K562 (cell line): ENCODE results near the gene SYNGR4. TPM values are rescaled to one million over a fixed set of nuclear protein-coding genes. Genes with fewer than 3 reads are reported as not detected.

Source experiments
- ATAC-seq: fragments of 200-7000 bp; cut with Tn5 transposase; 3 replicates; pipeline ENCODE4 v1.9.1; 2020; ENCODE audit warnings: moderate library complexity
- BruUV-seq: library from RNA; stranded (reverse); fragments of 400-500 nt; replicated peaks from 2 replicates; lab custom pipeline; 2021; lab: Mats Ljungman, UMichigan
- CTCF ChIA-PET: fragments of 300-600 bp; formaldehyde crosslinking; extraction: SDS; loops from one replicate; lab custom pipeline; 2021; ENCODE audit warnings: low intra/inter-chr PET ratio; lab: Yijun Ruan, JAX
- POLR2A ChIA-PET: fragments of 300-600, 350-650 bp; sonication (Branson Sonifier 250); formaldehyde crosslinking; extraction: SDS; loops from one replicate; lab custom pipeline; 2021; ENCODE audit warnings: antibody characterized with exemption, inconsistent platforms; lab: Yijun Ruan, JAX
- DNase-seq, 4 experiments: peaks; one replicate each; pipeline versions ENCODE4 v3.0.0 to v3.0.0-alpha.2; 2011 to 2018; ENCODE audit warnings: low spot score in 3 of 4, mixed read lengths in 3 of 4; ENCODE audit errors: extremely low read depth in 1 of 4
- FAIRE-seq: peaks from 2 replicates; lab custom pipeline; 2011; peaks lifted over from hg19 to GRCh38; lab: Jason Lieb, UNC
- H2AFZ ChIP-seq: 2 replicates; pipeline ENCODE4 v1.6.0; 2011; ENCODE audit warnings: low read depth, low read length, control low read depth, inconsistent platforms
- H3K27ac ChIP-seq: fragments of 200-600 bp; 3 replicates; pipeline ENCODE4 v1.8.0; 2011; ENCODE audit warnings: low read depth, mild to moderate bottlenecking, control low read depth, inconsistent platforms, low read length, moderate library complexity, mixed read lengths; ENCODE audit errors: extremely low read depth
- H3K27me3 ChIP-seq, 2 experiments: fragments of 300-600 bp in 1 of 2; 2 replicates in 1 of 2; 3 replicates in 1 of 2; pipeline versions ENCODE4 v1.6.0 to v1.8.0; 2011; ENCODE audit warnings: inconsistent platforms in 2 of 2, low read length in 2 of 2, mild to moderate bottlenecking in 1 of 2, mixed read lengths in 1 of 2, moderate library complexity in 1 of 2; ENCODE audit not compliant: control insufficient read depth in 2 of 2, insufficient read depth in 2 of 2
- H3K36me3 ChIP-seq: fragments of 300-600 bp; 3 replicates; pipeline ENCODE4 v1.8.0; 2011; ENCODE audit warnings: mild to moderate bottlenecking, low read length, inconsistent platforms; ENCODE audit not compliant: control insufficient read depth, insufficient read depth
- H3K4me1 ChIP-seq, 2 experiments: fragments of 200-600 bp in 1 of 2; replicated peaks in 1 of 2; 2 replicates in 1 of 2; 3 replicates in 1 of 2; pipeline versions ENCODE4 v1.5.1 to v1.8.0; 2011; ENCODE audit warnings: inconsistent platforms in 2 of 2, low read length in 2 of 2, mild to moderate bottlenecking in 1 of 2, mixed read lengths in 1 of 2, moderate library complexity in 1 of 2; ENCODE audit not compliant: control insufficient read depth in 2 of 2, insufficient read depth in 2 of 2
- H3K4me2 ChIP-seq: 2 replicates; pipeline ENCODE4 v1.6.1; 2011; ENCODE audit warnings: low read length, control low read depth, inconsistent platforms, mixed read lengths; ENCODE audit not compliant: insufficient read depth
- H3K4me3 ChIP-seq: fragments of 200-600 bp; sonication (generic), shearing (Covaris generic); 2 replicates; pipeline ENCODE4 v1.5.1; 2016; ENCODE audit warnings: control low read depth, inconsistent platforms
- H3K79me2 ChIP-seq: fragments of 200-600 bp; 3 replicates; pipeline ENCODE4 v1.8.0; 2011; ENCODE audit warnings: low read length, inconsistent platforms; ENCODE audit not compliant: control insufficient read depth, insufficient read depth
- H3K9ac ChIP-seq, 2 experiments: 2 replicates each; pipeline versions ENCODE4 v1.6.0 to v1.6.1; 2011; ENCODE audit warnings: low read depth in 2 of 2, low read length in 2 of 2, control low read depth in 1 of 2, inconsistent platforms in 1 of 2, mild to moderate bottlenecking in 1 of 2, mixed read lengths in 1 of 2; ENCODE audit not compliant: insufficient read depth in 1 of 2
- H3K9me1 ChIP-seq: one replicate; pipeline ENCODE4 v1.6.0; 2011; ENCODE audit warnings: inconsistent platforms, mild to moderate bottlenecking, low read length, moderate library complexity; ENCODE audit not compliant: control insufficient read depth, insufficient read depth
- H3K9me3 ChIP-seq: replicated peaks from 2 replicates; pipeline ENCODE4 v1.5.1; 2011; ENCODE audit warnings: low read depth, low read length, inconsistent platforms; ENCODE audit not compliant: control insufficient read depth, insufficient read depth
- H4K20me1 ChIP-seq: replicated peaks from 2 replicates; pipeline ENCODE4 v1.6.1; 2011; ENCODE audit warnings: low read length, inconsistent platforms, mixed read lengths; ENCODE audit not compliant: control insufficient read depth, insufficient read depth
- AFF1 ChIP-seq, 2 experiments: fragments of 450-650 bp; IDR thresholded peaks; 2 replicates each; pipeline ENCODE4 v1.6.1; 2018; ENCODE audit warnings: mild to moderate bottlenecking in 2 of 2, low read depth in 1 of 2; ENCODE audit not compliant: partially characterized antibody in 2 of 2
- ARNT ChIP-seq, 2 experiments: fragments of 450-650 bp; IDR thresholded peaks; 2 replicates each; pipeline ENCODE4 v1.6.1; 2016; ENCODE audit warnings: mild to moderate bottlenecking in 1 of 2
- ASH1L ChIP-seq: fragments of 450-650 bp; IDR thresholded peaks from 2 replicates; pipeline ENCODE4 v1.6.1; 2018; ENCODE audit warnings: borderline replicate concordance, mild to moderate bottlenecking, low read depth; ENCODE audit not compliant: partially characterized antibody
- BCOR ChIP-seq: fragments of 450-650 bp; IDR thresholded peaks from 2 replicates; pipeline ENCODE4 v1.6.1; 2016
- FIP1L1 ChIP-seq: fragments of 200-400 bp; formaldehyde crosslinking; IDR thresholded peaks from 2 replicates; pipeline ENCODE4 v1.6.1; 2018; ENCODE audit warnings: mild to moderate bottlenecking, low read depth, low read length; ENCODE audit not compliant: poor library complexity, severe bottlenecking
- MBD2 ChIP-seq: sonication (generic); IDR thresholded peaks from 2 replicates; pipeline ENCODE4 v1.6.1; 2016; ENCODE audit warnings: low read depth, borderline replicate concordance
- NFE2 ChIP-seq: IDR thresholded peaks from 2 replicates; pipeline ENCODE4 v1.6.1; 2014; ENCODE audit warnings: antibody characterized with exemption, low read depth
- RBFOX2 ChIP-seq: fragments of 200-400 bp; formaldehyde crosslinking; IDR thresholded peaks from 2 replicates; pipeline ENCODE4 v1.6.1; 2017; ENCODE audit warnings: low read depth, mild to moderate bottlenecking, low read length, moderate library complexity
- RBM25 ChIP-seq: fragments of 200-400 bp; formaldehyde crosslinking; IDR thresholded peaks from 2 replicates; pipeline ENCODE4 v1.6.1; 2018; ENCODE audit warnings: low read length, low read depth, moderate library complexity; ENCODE audit not compliant: severe bottlenecking
- ZKSCAN1 ChIP-seq: fragments of 150-350 bp; IDR thresholded peaks from 2 replicates; pipeline ENCODE4 v1.6.1; 2016; ENCODE audit warnings: low read depth, low read length
- ZNF511 ChIP-seq: sonication (generic); formaldehyde crosslinking; IDR thresholded peaks from 2 replicates; pipeline ENCODE4 v1.8.0; 2022; ENCODE audit warnings: mild to moderate bottlenecking, missing genetic modification reagents
- ZNF780A ChIP-seq: fragments of 250-450 bp; sonication (Bioruptor Pico); IDR thresholded peaks from 2 replicates; pipeline ENCODE4 v1.5.0; 2021; ENCODE audit warnings: mild to moderate bottlenecking
- WGBS: fragments of 100-300 bp; shearing (Covaris generic); methylation state at CpG from one replicate; pipeline ENCODE4 v1.1.6; 2016; ENCODE audit warnings: low coverage, mixed read lengths; ENCODE audit not compliant: insufficient coverage; ENCODE audit errors: missing lambda C conversion rate; 5-methylcytosine and 5-hydroxymethylcytosine counted together
- in situ Hi-C: fragments of 300-500 bp; cut with MboI; formaldehyde crosslinking; loops from 4 replicates; pipeline ENCODE4 v1.15.0; 2018; ENCODE audit warnings: inconsistent platforms, mixed read lengths
- intact Hi-C: fragments of 100-400 bp; cut with micrococcal nuclease; formaldehyde crosslinking; loops from 2 replicates; pipeline ENCODE4 v1.14.2; 2022
- polyA plus RNA-seq, 8 experiments: library from polyadenylated mRNA; depleted of rRNA in 4 of 8; stranded (reverse) in 5 of 8; unstranded in 3 of 8; fragments of >200 nt; fragmentation: Nextera tagmentation in 2 of 8; fragmentation: Illumina TruSeq in 1 of 8; extraction: Ambion mirVana in 2 of 8; extraction: Trizol in 1 of 8; gene quantifications; 2 replicates each; pipeline versions ENCODE4 v1.2.1 to v1.2.3, GENCODE V29; 2011 to 2014; ENCODE audit warnings: inconsistent platforms in 1 of 8, missing spikeins in 1 of 8
- total RNA-seq, 7 experiments: library from RNA; depleted of rRNA in 6 of 7; stranded (reverse); fragments of >200 nt in 6 of 7; fragmentation: Illumina TruSeq in 2 of 7; extraction: Trizol in 2 of 7; gene quantifications; 2 replicates each; pipeline versions ENCODE4 v1.2.1 to v1.2.3, GENCODE V29; 2011 to 2021; ENCODE audit warnings: low replicate concordance in 1 of 7
- TF ChIP-seq, protein P1 (sequence below), 2 experiments: IDR thresholded peaks in 1 of 2; conservative IDR thresholded peaks in 1 of 2; 2 replicates each; pipeline ENCODE4 v1.6.1; 2016; ENCODE audit warnings: low read depth in 2 of 2, mild to moderate bottlenecking in 1 of 2, missing compliant biosample characterization in 1 of 2, missing genetic modification characterization in 1 of 2, moderate library complexity in 1 of 2

The SYNGR4 gene
- total and polyA plus RNA-seq, 9 of the 15 experiments (the other 6 are each of a cell fraction or from before 2014, with no cell fraction given) = 0.07 to 0.14 TPM; not detected in 7

DNA sequence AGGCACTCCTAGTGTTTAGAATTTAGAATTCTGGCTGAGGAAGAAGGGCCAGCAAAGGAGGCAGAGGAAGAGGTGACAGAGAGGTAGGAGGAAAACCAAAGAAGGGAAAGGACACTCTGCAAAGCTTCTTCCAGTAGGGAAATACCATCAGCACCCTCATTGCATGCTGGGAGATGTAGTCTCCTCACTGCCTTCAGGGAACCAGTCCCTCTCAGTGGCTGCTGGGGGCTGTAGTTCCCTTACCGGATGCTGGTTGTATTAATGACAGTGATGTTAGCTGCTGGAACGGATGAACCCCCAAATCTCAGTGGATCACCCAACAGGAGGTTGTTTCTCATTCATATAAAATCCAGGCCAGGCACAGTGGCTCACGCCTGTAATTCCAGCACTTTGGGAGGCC, 39.4 kb downstream of the SYNGR4 start (continued):
- TF ChIP-seq NFE2 (no peak), ASH1L (peak; percentile 49), ARNT (IDR thresholded peaks at IDR 0.05) (0 out of 4 replicates have a peak, but pooled peaks of 1 of the 2 experiments have one; percentile 54), FIP1L1 (no peak), MBD2 (peak; percentile 60; the same call in 1 of the 2 replicates), ZNF780A (CRISPR knock-in tag) (no peak)

- Histone ChIP-seq H3K9me3 (no peaks in the 10 kb centered on the region), H3K36me3 (peaks cover 35% of the 10 kb centered on the region; the same call in 2 of the 3 replicates), H3K9me1 (no peaks in the 10 kb centered on the region), H3K4me3 (no peak overlapping the region), H3K4me2 (no peak overlapping the region), H3K4me1 (peaks cover 7 to 21% of the 10 kb centered on the region in 2 experiments; a peak in 4 of 5 replicates), H4K20me1 (peaks cover 8% of the 10 kb centered on the region), H2AFZ (no peak overlapping the region), H3K27ac (no peak overlapping the region), H3K9ac (peak overlapping the region in 1 of 2 experiments; percentile 53; a peak in 1 of 4 replicates), H3K27me3 (no peaks in the 10 kb centered on the region), H3K79me2 (peaks cover 60% of the 10 kb centered on the region)
- 93% methylated on average over 22 of the region's 27 CpGs for WGBS
- DNase-seq = no peak
- no peak for FAIRE-seq
- no peak for ATAC-seq
- CTCF ChIA-PET = no interaction called here
- POLR2A ChIA-PET = interaction anchor here (1.2 kb wide), 1 partner anchor 10 kb away, joined by 3 read pairs; no protein-coding TSS in a partner anchor
- intact Hi-C loops (no loop called here), in situ Hi-C loops (no loop called here)
- BruUV-seq = no TSS peak
- TF ChIP-seq ZNF511 (CRISPR knock-in tag) (no peak), RBM25 (peak; percentile 82), AFF1 (IDR thresholded peaks at IDR 0.05; ENCODE audit: low read depth in 1 of 2, partially characterized antibody in 2 of 2) (no peak), BCOR (peak; percentile 91), ZKSCAN1 (no peak), RBFOX2 (peak; percentile 47)
- TF ChIP-seq, protein P1, sequence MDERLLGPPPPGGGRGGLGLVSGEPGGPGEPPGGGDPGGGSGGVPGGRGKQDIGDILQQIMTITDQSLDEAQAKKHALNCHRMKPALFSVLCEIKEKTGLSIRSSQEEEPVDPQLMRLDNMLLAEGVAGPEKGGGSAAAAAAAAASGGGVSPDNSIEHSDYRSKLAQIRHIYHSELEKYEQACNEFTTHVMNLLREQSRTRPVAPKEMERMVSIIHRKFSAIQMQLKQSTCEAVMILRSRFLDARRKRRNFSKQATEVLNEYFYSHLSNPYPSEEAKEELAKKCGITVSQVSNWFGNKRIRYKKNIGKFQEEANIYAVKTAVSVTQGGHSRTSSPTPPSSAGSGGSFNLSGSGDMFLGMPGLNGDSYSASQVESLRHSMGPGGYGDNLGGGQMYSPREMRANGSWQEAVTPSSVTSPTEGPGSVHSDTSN (CRISPR knock-in tag; IDR thresholded peaks at IDR 0.05; ENCODE audit: low read depth) = no peak
- TF ChIP-seq, protein P1 (tag; conservative IDR thresholded peaks at IDR 0.05; ENCODE audit: low read depth) = no peak
These were observed 41.0 kb downstream of the SYNGR4 start for GRCh38 chr19:48405010-48405659.
